AG04449 (cell line): Measurements from ENCODE around the gene RGS14.

Experiments
- CTCF ChIA-PET: fragments of 350-600 bp; formaldehyde crosslinking; extraction: SDS; loops from one replicate; lab custom pipeline; 2021; ENCODE audit warnings: antibody characterized with exemption; lab: Yijun Ruan, JAX
- POLR2A ChIA-PET: fragments of 400-600, 350-600 bp; formaldehyde crosslinking; extraction: SDS; loops from one replicate; lab custom pipeline; 2020; ENCODE audit warnings: antibody characterized with exemption, inconsistent platforms; lab: Yijun Ruan, JAX
- DNase-seq: peaks from one replicate; pipeline ENCODE4 v3.0.0-alpha.2; 2010; ENCODE audit warnings: low read depth, low spot score
- H3K4me3 ChIP-seq: 2 replicates; pipeline ENCODE4 v1.5.1; 2011; ENCODE audit warnings: low read depth, mild to moderate bottlenecking, control low read depth, low read length
- CTCF ChIP-seq: IDR thresholded peaks from one replicate; pipeline ENCODE4 v1.5.1; 2011; ENCODE audit warnings: mild to moderate bottlenecking, moderate library complexity, low read length, control low read depth, inconsistent platforms; ENCODE audit not compliant: insufficient read depth; ENCODE audit errors: missing control alignments

RGS14 gene

GRCh38 chr5:177327539-177328522 is 29.9 kb upstream of the RGS14 start:
- ChIA-PET CTCF (interaction anchor here (0.7 to 5.6 kb wide), 10 partner anchors 10 to 213 kb away, joined by 3 to 53 read pairs (median 5); no protein-coding TSS in a partner anchor), POLR2A (no interaction called here)
- no peak overlapping the region for H3K4me3 ChIP-seq

GRCh38 chr5:177328545-177329231 is 29.0 kb upstream of the RGS14 start:
- no peak for TF ChIP-seq CTCF
- H3K4me3 ChIP-seq: no peak overlapping the region
- DNase-seq: no peak
- ChIA-PET POLR2A (no interaction called here), CTCF (interaction anchor here (0.8 to 5.6 kb wide), 6 partner anchors 12 to 172 kb away, joined by 3 to 53 read pairs (median 6); no protein-coding TSS in a partner anchor)

More at GRCh38 chr5:177327539-177328522, 29.9 kb upstream of the RGS14 start:
- no peak for DNase-seq
- TF ChIP-seq CTCF: no peak

- CTCF ChIA-PET: interaction anchor here (0.9 to 2.3 kb wide), 2 partner anchors 12 to 258 kb away, joined by 3 to 16 read pairs; no protein-coding TSS in a partner anchor
- POLR2A ChIA-PET: no interaction called here
- no peak overlapping the region for H3K4me3 ChIP-seq
- no peak for TF ChIP-seq CTCF
- no peak for DNase-seq
These were observed 27.8 kb upstream of the RGS14 start for GRCh38 chr5:177329883-177330282.

GRCh38 chr5:177330991-177331842 is 26.5 kb upstream of the RGS14 start:
- TF ChIP-seq CTCF: no peak
- DNase-seq: no peak
- CTCF ChIA-PET: interaction anchor here (1.0 to 2.3 kb wide), 3 partner anchors 13 to 21 kb away, joined by 3 to 16 read pairs (median 7); no protein-coding TSS in a partner anchor
- H3K4me3 ChIP-seq: no peak overlapping the region
- POLR2A ChIA-PET: no interaction called here

GRCh38 chr5:177332031-177332895 is 25.5 kb upstream of the RGS14 start:
- H3K4me3 ChIP-seq: no peak overlapping the region
- ChIA-PET POLR2A (interaction anchor here (0.6 kb wide), 1 partner anchor 20 kb away, joined by 3 read pairs; the partner anchor contains the start of gene LMAN2), CTCF (interaction anchor here (1.0 to 1.9 kb wide), 4 partner anchors 13 to 123 kb away, joined by 3 to 7 read pairs (median 3); no protein-coding TSS in a partner anchor)
- no peak for DNase-seq
- no peak for TF ChIP-seq CTCF
